ENCODE data around the gene PTCRA. TPM values are rescaled to one million over a fixed set of nuclear protein-coding genes. Genes with fewer than 3 reads are reported as not detected.
"Not testable (repeated sequence)": the region's sequence is repeated elsewhere in the genome, so short reads cannot be mapped to it uniquely, and the experiment has no call there.

Gene PTCRA
- total RNA-seq, 6 donors from 2014 or later: 3.3 to 10.7 (median 7.1) TPM; not detected in 2

DNA sequence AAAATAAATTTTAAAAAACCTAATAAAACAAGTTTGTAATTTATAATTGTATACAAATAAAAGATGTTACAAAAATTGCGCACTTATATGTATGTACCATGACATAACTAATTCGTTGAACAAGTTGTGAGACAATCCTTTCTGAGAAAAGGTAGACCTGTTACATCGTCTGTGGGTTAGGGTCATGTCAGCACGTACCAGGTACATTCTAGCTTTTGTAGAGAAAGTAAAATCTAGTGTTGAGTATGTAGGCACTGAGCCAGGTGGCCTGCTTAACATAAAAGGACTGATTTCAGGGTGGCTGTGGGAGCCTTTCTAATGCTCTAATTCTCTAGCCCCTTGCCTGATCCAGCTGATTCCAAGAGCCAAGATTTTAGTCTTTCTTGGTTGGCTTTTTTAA lies 26.0 kb upstream of the PTCRA start:
- Histone ChIP-seq H3K4me1 (peaks cover 6 to 21% (median 15%) of the 10 kb centered on the region in 4 donors), H3K27me3 (no peaks in the 10 kb centered on the region), H3K4me3 (peak overlapping the region in 3 of 4 donors; percentile 79 to 93 (median 89)), H3K9me3 (no peaks in the 10 kb centered on the region), H3K27ac (peak overlapping the region; percentile 87 to 96 (median 94)), H3K36me3 (peaks cover 13 to 33% (median 20%) of the 10 kb centered on the region in 4 donors)
- WGBS, 2 donors: 60 to 66% methylated on average over 4 of the region's 4 CpGs
- ATAC-seq (ENCODE audit: low FRiP score in 2 of 2) (no peak), DNase-seq (no peak)
- TF ChIP-seq, protein P1, sequence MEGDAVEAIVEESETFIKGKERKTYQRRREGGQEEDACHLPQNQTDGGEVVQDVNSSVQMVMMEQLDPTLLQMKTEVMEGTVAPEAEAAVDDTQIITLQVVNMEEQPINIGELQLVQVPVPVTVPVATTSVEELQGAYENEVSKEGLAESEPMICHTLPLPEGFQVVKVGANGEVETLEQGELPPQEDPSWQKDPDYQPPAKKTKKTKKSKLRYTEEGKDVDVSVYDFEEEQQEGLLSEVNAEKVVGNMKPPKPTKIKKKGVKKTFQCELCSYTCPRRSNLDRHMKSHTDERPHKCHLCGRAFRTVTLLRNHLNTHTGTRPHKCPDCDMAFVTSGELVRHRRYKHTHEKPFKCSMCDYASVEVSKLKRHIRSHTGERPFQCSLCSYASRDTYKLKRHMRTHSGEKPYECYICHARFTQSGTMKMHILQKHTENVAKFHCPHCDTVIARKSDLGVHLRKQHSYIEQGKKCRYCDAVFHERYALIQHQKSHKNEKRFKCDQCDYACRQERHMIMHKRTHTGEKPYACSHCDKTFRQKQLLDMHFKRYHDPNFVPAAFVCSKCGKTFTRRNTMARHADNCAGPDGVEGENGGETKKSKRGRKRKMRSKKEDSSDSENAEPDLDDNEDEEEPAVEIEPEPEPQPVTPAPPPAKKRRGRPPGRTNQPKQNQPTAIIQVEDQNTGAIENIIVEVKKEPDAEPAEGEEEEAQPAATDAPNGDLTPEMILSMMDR (IDR thresholded peaks at IDR 0.05): no peak
- no peak for TF ChIP-seq EP300 (IDR thresholded peaks at IDR 0.05)

DNA sequence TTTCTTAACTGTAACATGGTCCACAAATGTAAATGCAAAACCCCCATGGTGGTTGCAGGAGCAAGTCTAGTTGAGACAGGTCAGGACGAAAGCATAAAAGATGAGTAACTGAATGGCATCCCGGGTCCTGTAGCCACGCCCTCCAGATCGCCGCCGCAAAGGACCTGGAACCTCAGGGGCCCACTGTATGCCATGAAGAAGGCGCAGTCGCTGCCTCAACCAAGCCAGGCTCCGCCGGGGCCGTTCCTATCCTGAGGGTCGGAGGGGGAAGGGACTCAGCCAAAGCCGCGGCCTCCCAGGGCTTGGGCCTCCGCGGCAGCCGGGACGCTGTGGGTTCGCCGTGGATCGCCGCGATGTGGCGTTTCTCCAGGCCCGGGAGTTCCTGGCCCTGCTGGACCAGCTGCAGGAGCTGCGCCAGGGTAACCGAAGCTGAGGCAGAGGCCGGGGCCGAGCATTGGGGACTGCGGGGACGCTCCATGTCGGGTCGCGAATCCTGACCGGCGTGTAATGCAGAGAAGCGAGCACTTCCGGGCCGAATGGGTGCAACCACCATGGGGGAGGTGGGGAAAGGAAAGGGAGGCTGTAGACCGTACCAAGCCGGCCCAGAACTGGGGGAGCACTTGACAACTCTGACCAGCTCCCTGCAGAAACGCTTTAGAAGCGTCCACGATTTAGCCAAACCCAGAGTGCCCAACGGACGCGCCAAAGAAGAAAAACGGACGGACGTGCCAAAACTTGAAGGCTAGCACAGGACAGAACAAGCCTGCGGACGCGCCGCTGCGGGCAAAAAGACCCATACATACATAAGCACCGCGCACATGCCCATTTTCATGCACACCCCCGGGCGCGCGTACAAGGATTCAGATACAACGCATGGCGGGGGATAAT lies 25.3 kb upstream of the PTCRA start:
- ATAC-seq (ENCODE audit: low FRiP score in 2 of 2) (peak; percentile 99 to 100), DNase-seq (peak; percentile 91 to 94)
- TF ChIP-seq POLR2A (IDR thresholded peaks at IDR 0.05) (peak in 3 of 4 donors; percentile 25 to 88 (median 85)), POLR2AphosphoS5 (IDR thresholded peaks at IDR 0.05) (peak; percentile 86 to 94), EP300 (IDR thresholded peaks at IDR 0.05) (no peak)
- TF ChIP-seq, protein P1 (IDR thresholded peaks at IDR 0.05): peak in 3 of 6 experiments; percentile 15 to 22 (median 20)
- Histone ChIP-seq H3K36me3 (peaks cover 6 to 26% (median 13%) of the 10 kb centered on the region in 4 donors), H3K4me1 (peaks cover 6 to 19% (median 13%) of the 10 kb centered on the region in 4 donors), H3K9me3 (no peaks in the 10 kb centered on the region), H3K27ac (peak overlapping the region; percentile 87 to 96 (median 94)), H3K4me3 (peak overlapping the region; percentile 79 to 97 (median 91)), H3K27me3 (no peaks in the 10 kb centered on the region)
- WGBS, 2 donors: 0% methylated on average over 3 to 51 of the region's 63 CpGs

DNA sequence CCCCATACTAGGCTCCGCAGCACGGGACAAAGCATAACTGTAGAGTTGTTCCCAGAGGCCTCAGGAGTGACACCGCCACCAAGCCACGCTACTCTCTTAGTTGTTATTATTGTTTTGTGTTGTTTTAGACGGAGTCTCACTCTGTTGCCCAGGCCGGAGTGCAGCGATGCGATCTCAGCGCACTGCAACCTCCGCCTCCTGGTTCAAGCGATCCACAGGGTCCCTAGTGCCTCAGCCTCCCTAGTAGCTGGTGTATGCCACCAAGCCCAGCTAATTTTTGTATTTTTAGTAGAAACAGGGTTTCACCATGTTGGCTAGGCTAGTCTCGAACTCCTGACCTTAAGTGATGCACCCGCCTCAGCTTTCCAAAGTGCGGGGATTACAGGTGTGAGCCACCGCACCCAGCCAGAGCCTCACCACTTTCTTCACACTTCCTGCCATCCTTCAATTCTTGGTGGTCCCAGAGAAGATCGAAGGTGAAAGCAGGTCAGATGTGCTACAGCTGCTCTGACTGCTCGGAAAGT lies 24.6 kb upstream of the PTCRA start:
- Histone ChIP-seq H3K4me3 (peak overlapping the region; percentile 79 to 97 (median 91)), H3K27me3 (no peaks in the 10 kb centered on the region), H3K36me3 (peaks cover 0 to 19% (median 7%) of the 10 kb centered on the region in 4 donors), H3K9me3 (no peaks in the 10 kb centered on the region), H3K27ac (peak overlapping the region; percentile 87 to 96 (median 94)), H3K4me1 (peaks cover 6 to 19% (median 13%) of the 10 kb centered on the region in 4 donors)
- ATAC-seq (ENCODE audit: low FRiP score in 2 of 2) (no peak), DNase-seq (no peak)
- no peak for TF ChIP-seq POLR2AphosphoS5 (IDR thresholded peaks at IDR 0.05)
- 52 to 58% methylated on average over 17 of the region's 17 CpGs for WGBS, 2 donors

DNA sequence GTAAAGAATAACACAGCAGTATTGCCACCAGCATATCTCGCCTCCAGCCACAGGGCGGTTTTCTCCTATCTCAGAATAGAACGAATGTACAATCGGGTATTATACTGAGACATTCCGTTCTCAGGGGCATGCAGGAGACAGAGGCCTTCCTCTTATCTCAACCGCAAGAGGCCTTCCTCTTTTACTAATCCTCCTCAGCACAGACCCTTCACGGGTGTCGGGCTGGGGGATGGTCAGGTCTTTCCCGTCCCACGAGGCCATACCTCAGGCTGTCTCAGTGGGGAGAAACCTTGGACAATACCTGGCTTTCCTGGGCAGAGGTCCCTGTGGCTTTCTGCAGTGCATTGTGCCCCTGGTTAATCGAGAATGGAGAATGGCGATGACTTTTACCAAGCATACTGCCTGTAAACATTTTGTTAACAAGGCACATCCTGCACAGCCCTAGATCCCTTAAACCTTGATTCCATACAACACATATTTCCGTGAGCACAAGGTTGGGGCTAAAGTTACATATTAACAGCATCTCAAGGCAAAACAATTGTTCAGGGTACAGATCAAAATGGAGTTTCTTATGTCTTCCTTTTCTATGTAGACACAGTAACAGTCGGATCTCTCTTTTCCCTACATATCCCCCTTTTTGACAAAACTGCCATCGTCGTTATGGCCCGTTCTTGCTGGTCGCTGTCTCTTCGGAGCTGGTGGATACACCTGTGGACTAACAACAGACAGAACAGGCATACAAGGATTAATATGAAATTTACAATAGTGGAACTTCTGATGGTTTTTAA lies 21.6 kb upstream of the PTCRA start:
- peaks cover 6 to 21% (median 17%) of the 10 kb centered on the region in 4 donors for H3K4me1 ChIP-seq
- DNase-seq; H3K27ac ChIP-seq; H3K9me3 ChIP-seq; H3K36me3 ChIP-seq; H3K4me3 ChIP-seq; H3K27me3 ChIP-seq; ATAC-seq (ENCODE audit: low FRiP score in 2 of 2): not testable (repeated sequence)
- 63 to 65% methylated on average over 19 of the region's 19 CpGs for WGBS, 2 donors

DNA sequence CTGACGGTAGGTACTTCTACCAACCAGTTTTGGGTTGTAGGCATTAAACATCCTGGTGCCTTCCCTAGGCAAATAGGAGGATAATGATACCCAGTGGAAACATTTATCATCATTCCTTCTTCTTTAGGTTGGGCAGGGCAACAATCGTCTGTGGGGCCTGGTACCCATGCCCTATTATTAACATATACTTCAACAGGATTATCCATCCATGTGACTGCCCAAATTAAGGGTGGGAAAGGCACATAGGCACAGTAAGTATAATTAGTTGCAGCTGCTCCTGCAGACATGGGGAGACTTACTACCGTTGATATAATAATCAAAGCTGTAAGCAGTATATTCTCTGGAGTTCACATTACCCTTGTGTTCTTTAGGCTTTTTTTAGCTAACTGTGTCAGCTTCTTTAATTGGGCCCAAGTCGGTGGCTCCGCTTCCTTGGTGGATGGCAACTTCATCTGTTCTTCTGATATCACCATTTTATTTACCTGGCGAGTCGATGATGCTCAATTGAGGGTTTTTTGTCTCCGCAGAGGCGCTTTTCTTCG lies 19.6 kb upstream of the PTCRA start:
- WGBS, 2 donors: 89 to 91% methylated on average over 10 of the region's 10 CpGs
- no peak for DNase-seq
- Histone ChIP-seq H3K27ac (no peak overlapping the region), H3K36me3 (no peaks in the 10 kb centered on the region), H3K4me1 (peaks cover 0 to 14% (median 10%) of the 10 kb centered on the region in 4 donors), H3K4me3 (no peak overlapping the region), H3K27me3 (no peaks in the 10 kb centered on the region), H3K9me3 (no peaks in the 10 kb centered on the region)
- TF ChIP-seq, protein P1 (IDR thresholded peaks at IDR 0.05): no peak
- TF ChIP-seq EP300 (IDR thresholded peaks at IDR 0.05): no peak
- TF ChIP-seq POLR2AphosphoS5 (IDR thresholded peaks at IDR 0.05): no peak
- ATAC-seq (ENCODE audit: low FRiP score in 2 of 2): no peak
